ENCODE results near the gene VGLL2.

- TF ChIP-seq CTCF (IDR thresholded peaks at IDR 0.05) (no peak), POLR2A (IDR thresholded peaks at IDR 0.05) (no peak)
These were observed 10.4 kb downstream of the VGLL2 start for GRCh38 chr6:117275711-117276110.

All from thyroid gland (tissue), 4 donors.